PC-3 (cell line): Measurements from ENCODE around the gene CYP11A1.

ENCODE experiments used
- EZH2 ChIP-seq: fragments of 300-600 bp; sonication (generic); IDR thresholded peaks from one replicate; pipeline ENCODE4 v1.6.1; 2017; ENCODE audit warnings: antibody characterized with exemption, mild to moderate bottlenecking, low read length; ENCODE audit not compliant: unreplicated experiment
- TF ChIP-seq, protein P1 (sequence below): fragments of 300-600 bp; sonication (generic); conservative IDR thresholded peaks from 2 replicates; pipeline ENCODE4 v1.5.1; 2017; ENCODE audit warnings: antibody characterized with exemption, low read depth, mild to moderate bottlenecking, low read length

- no peak for TF ChIP-seq EZH2
- TF ChIP-seq, protein P1, sequence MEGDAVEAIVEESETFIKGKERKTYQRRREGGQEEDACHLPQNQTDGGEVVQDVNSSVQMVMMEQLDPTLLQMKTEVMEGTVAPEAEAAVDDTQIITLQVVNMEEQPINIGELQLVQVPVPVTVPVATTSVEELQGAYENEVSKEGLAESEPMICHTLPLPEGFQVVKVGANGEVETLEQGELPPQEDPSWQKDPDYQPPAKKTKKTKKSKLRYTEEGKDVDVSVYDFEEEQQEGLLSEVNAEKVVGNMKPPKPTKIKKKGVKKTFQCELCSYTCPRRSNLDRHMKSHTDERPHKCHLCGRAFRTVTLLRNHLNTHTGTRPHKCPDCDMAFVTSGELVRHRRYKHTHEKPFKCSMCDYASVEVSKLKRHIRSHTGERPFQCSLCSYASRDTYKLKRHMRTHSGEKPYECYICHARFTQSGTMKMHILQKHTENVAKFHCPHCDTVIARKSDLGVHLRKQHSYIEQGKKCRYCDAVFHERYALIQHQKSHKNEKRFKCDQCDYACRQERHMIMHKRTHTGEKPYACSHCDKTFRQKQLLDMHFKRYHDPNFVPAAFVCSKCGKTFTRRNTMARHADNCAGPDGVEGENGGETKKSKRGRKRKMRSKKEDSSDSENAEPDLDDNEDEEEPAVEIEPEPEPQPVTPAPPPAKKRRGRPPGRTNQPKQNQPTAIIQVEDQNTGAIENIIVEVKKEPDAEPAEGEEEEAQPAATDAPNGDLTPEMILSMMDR: no peak
These were observed 19.7 kb upstream of the CYP11A1 start for GRCh38 chr15:74387141-74387541.
